ENCODE measurements around the gene MINDY4B. TPM values are rescaled to one million over a fixed set of nuclear protein-coding genes. Genes with fewer than 3 reads are reported as not detected.

The MINDY4B gene
- total and polyA plus RNA-seq, 2 of the 4 experiments (the other 2 are of a cell fraction), result not detected

DNA sequence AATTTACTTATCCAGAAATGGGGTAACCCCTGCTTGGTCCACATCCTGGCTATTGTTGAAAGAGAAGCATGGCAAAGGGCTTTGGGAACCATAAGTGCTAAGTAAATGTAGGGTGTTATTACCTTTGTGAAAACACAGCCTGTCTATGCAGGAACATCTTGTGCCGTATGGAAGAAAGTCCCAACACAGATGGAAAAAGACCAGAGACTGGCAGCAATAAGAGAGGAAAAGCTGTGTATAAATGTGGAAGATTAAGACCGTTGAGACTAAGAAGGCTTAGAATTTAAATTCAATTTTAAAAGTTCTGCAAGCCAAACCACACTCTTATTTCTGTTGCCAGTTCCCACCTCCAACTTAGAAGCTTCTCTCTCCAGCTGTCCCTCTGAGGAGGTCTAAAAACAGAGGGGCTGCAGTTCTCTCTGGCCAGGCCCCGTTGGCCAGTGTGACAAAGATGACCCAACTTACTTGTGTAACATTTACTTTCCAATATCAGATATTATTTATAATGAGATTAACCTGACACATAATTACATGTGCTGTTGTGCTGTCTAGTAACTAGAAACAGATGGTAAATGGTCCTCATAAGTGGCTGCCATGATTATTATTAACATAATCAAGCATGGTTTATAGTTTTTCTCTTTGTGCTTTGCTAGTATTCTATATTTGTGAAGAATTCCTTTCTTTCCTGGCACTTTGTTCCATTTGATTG lies 7.0 kb downstream of the MINDY4B start:
- Histone ChIP-seq H3K9me3 (ENCODE audit: control insufficient read depth, insufficient read depth, low read length) (no peaks in the 10 kb centered on the region), H2BK5ac (ENCODE audit: low read depth, low read length, poor library complexity, severe bottlenecking) (no peak overlapping the region), H4K20me1 (ENCODE audit: insufficient read depth, low read length) (no peaks in the 10 kb centered on the region), H2AFZ (replicated peaks; ENCODE audit: low read length, poor library complexity) (no peak overlapping the region), H3K9me1 (ENCODE audit: insufficient read depth, low read length) (no peaks in the 10 kb centered on the region), H3K4me2 (ENCODE audit: low read depth, low read length) (no peak overlapping the region), H4K91ac (ENCODE audit: insufficient read depth, low read depth, low read length) (no peak overlapping the region), H2BK20ac (ENCODE audit: low read depth, low read length) (no peak overlapping the region), H3K9ac (ENCODE audit: low read depth, low read length) (no peak overlapping the region), H3K14ac (replicated peaks; ENCODE audit: low read depth, low read length) (no peak overlapping the region), H3K79me1 (ENCODE audit: low read depth in 1 of 2, low read length in 2 of 2) (no peaks in the 10 kb centered on the region), H3K27me3 (ENCODE audit: control insufficient read depth, insufficient read depth, low read length) (peaks cover 24% of the 10 kb centered on the region), H2BK15ac (ENCODE audit: low read depth, low read length) (no peak overlapping the region), H3K4ac (ENCODE audit: low read depth, low read length) (no peak overlapping the region), H3K4me3 (ENCODE audit: insufficient read depth, low read depth, low read length) (no peak overlapping the region), H4K5ac (ENCODE audit: low read depth, low read length) (no peak overlapping the region), H2BK120ac (ENCODE audit: low read depth, low read length) (no peak overlapping the region), H3K27ac (ENCODE audit: insufficient read depth, low read length) (no peak overlapping the region), H3K18ac (ENCODE audit: low read depth, low read length) (no peak overlapping the region), H3K23ac (ENCODE audit: low read depth, low read length) (no peak overlapping the region), H2AK5ac (ENCODE audit: low read depth, low read length) (no peak overlapping the region), H3K56ac (ENCODE audit: extremely low read depth, insufficient read depth, low read length) (no peak overlapping the region), H2AK9ac (replicated peaks; ENCODE audit: low read depth, low read length, poor library complexity) (no peak overlapping the region), H4K8ac (ENCODE audit: low read depth in 2 of 2, low read length in 2 of 2) (no peak overlapping the region), H3K4me1 (ENCODE audit: control insufficient read depth, insufficient read depth, low read length) (no peaks in the 10 kb centered on the region), H3K36me3 (ENCODE audit: control insufficient read depth, insufficient read depth, low read length) (no peaks in the 10 kb centered on the region)
- in situ Hi-C loops (cut with MboI; ENCODE audit: low sequenced_read_pairs), result no loop called here
- ATAC-seq (ENCODE audit: low read depth) (no peak), DNase-seq (no peak)
- TF ChIP-seq SMC3 (IDR thresholded peaks at IDR 0.05; ENCODE audit: low read depth, low read length), result no peak
- no peak for TF ChIP-seq NFE2L2 (IDR thresholded peaks at IDR 0.05; ENCODE audit: low read depth, low read length)
- no peak for TF ChIP-seq POLR2A (IDR thresholded peaks at IDR 0.05; ENCODE audit: low read depth, low read length)
- TF ChIP-seq CHD1 (IDR thresholded peaks at IDR 0.05; ENCODE audit: low read depth, low read length), result no peak
- dilution Hi-C loops (cut with HindIII; ENCODE audit: low sequenced_read_pairs, unreplicated experiment), result no loop called here
- intact Hi-C loops (cut with micrococcal nuclease), result no loop called here
- no CpG with 5 or more reads among the region's 3 CpGs for WGBS, 2 experiments (ENCODE audit: extremely low coverage in 2 of 2, insufficient read length in 1 of 2)
- CTCF ChIA-PET, result interaction anchor here (0.6 kb wide), 1 partner anchor 235 kb away, joined by 5 read pairs; no protein-coding TSS in a partner anchor
- no TSS peak for BruUV-seq (replicated peaks)
- POLR2A ChIA-PET (ENCODE audit: unreplicated experiment), result no interaction called here
